A549 (cell line): ENCODE data around the gene UNC45A. TPM values are rescaled to one million over a fixed set of nuclear protein-coding genes. Genes with fewer than 3 reads are reported as not detected.

ENCODE experiments used
- ATAC-seq, 2 experiments: fragments of 200-7000 bp in 1 of 2; fragments of >200 bp in 1 of 2; cut with Nextera tagmentation in 1 of 2; cut with Tn5 transposase in 1 of 2; 3 replicates each; pipeline versions ENCODE4 v1.8.0 to v1.9.1; 2018 to 2020; ENCODE audit warnings: mild to moderate bottlenecking in 1 of 2, moderate library complexity in 1 of 2
- CTCF ChIA-PET: fragments of 300-600 bp; sonication (Branson Sonifier 250); formaldehyde crosslinking; extraction: SDS; loops from one replicate; lab custom pipeline; 2021; ENCODE audit warnings: antibody characterized with exemption, inconsistent platforms; lab: Yijun Ruan, JAX
- POLR2A ChIA-PET: fragments of 350-600 bp; formaldehyde crosslinking; extraction: SDS; loops from one replicate; lab custom pipeline; 2021; ENCODE audit warnings: antibody characterized with exemption, inconsistent platforms; lab: Yijun Ruan, JAX
- DNase-seq, 2 experiments: peaks; one replicate each; pipeline versions ENCODE4 v3.0.0 to v3.0.0-alpha.2; 2011 to 2016; ENCODE audit warnings: low read depth in 1 of 2, low spot score in 1 of 2
- FAIRE-seq: peaks from 2 replicates; lab custom pipeline; 2011; peaks lifted over from hg19 to GRCh38; lab: Jason Lieb, UNC
- H3K27ac ChIP-seq, 2 experiments: fragments of >200 bp; sonication (Bioruptor Twin); formaldehyde crosslinking; 3 replicates each; pipeline ENCODE4 v1.5.1; 2016 to 2017
- H3K4me1 ChIP-seq: fragments of >200 bp; sonication (Bioruptor Twin); formaldehyde crosslinking; 3 replicates; pipeline ENCODE4 v1.6.1; 2016
- H3K4me2 ChIP-seq: fragments of >200 bp; sonication (Bioruptor Twin); formaldehyde crosslinking; 3 replicates; pipeline ENCODE4 v1.6.1; 2016
- H3K4me3 ChIP-seq: fragments of >200 bp; sonication (Bioruptor Twin); formaldehyde crosslinking; 3 replicates; pipeline ENCODE4 v1.5.1; 2016
- H3K9me3 ChIP-seq: fragments of >200 bp; sonication (Bioruptor Twin); formaldehyde crosslinking; 3 replicates; pipeline ENCODE4 v1.6.1; 2016
- BHLHE40 ChIP-seq: IDR thresholded peaks from 2 replicates; pipeline ENCODE4 v1.6.1; 2012; ENCODE audit warnings: low read depth, low read length, inconsistent platforms
- CEBPB ChIP-seq, 2 experiments: fragments of >200 bp in 1 of 2; sonication (Bioruptor Twin) in 1 of 2; formaldehyde crosslinking in 1 of 2; IDR thresholded peaks; 2 replicates each; pipeline ENCODE4 v1.6.1; 2012 to 2016
- EHMT2 ChIP-seq: fragments of 200-600 bp; sonication (generic); IDR thresholded peaks from 2 replicates; pipeline ENCODE4 v1.6.1; 2016; ENCODE audit warnings: antibody characterized with exemption, low read depth, mild to moderate bottlenecking, moderate library complexity
- EP300 ChIP-seq, 2 experiments: fragments of >200 bp; sonication (Bioruptor Twin); formaldehyde crosslinking; IDR thresholded peaks; 2 replicates in 1 of 2; 3 replicates in 1 of 2; pipeline ENCODE4 v1.6.1; 2016 to 2017
- FOXS1 ChIP-seq: fragments of 250-450 bp; sonication (Bioruptor Pico); IDR thresholded peaks from 2 replicates; pipeline ENCODE4 v1.5.0; 2020; ENCODE audit warnings: mild to moderate bottlenecking, moderate library complexity
- HEYL ChIP-seq: fragments of 250-450 bp; sonication (Bioruptor Pico); IDR thresholded peaks from 2 replicates; pipeline ENCODE4 v1.8.0; 2021; ENCODE audit warnings: mild to moderate bottlenecking, moderate library complexity
- HOXB13 ChIP-seq: fragments of 250-450 bp; sonication (Bioruptor Pico); IDR thresholded peaks from 2 replicates; pipeline ENCODE4 v1.5.0; 2020; ENCODE audit warnings: low read depth, mild to moderate bottlenecking, moderate library complexity
- MAFK ChIP-seq: fragments of 450-650 bp; IDR thresholded peaks from 2 replicates; pipeline ENCODE4 v1.6.1; 2014; ENCODE audit not compliant: partially characterized antibody
- NFE2L2 ChIP-seq: fragments of 150-350 bp; conservative IDR thresholded peaks from 2 replicates; pipeline ENCODE4 v1.6.1; 2014; ENCODE audit warnings: low read length
- PHF8 ChIP-seq: fragments of 200-600 bp; sonication (generic); IDR thresholded peaks from 2 replicates; pipeline ENCODE4 v1.6.1; 2016; ENCODE audit warnings: low read depth, mild to moderate bottlenecking, antibody characterized with exemption, moderate library complexity, borderline replicate concordance
- RAD21 ChIP-seq, 2 experiments: fragments of >200 bp in 1 of 2; sonication (Bioruptor Twin) in 1 of 2; formaldehyde crosslinking in 1 of 2; IDR thresholded peaks in 1 of 2; conservative IDR thresholded peaks in 1 of 2; 2 replicates in 1 of 2; 3 replicates in 1 of 2; pipeline ENCODE4 v1.6.1; 2012 to 2018; ENCODE audit warnings: inconsistent platforms in 1 of 2
- RFX5 ChIP-seq: fragments of 450-650 bp; IDR thresholded peaks from 2 replicates; pipeline ENCODE4 v1.7.1; 2014; ENCODE audit warnings: antibody characterized with exemption, mild to moderate bottlenecking, moderate library complexity
- RNF2 ChIP-seq: fragments of 200-600 bp; sonication (generic); IDR thresholded peaks from 2 replicates; pipeline ENCODE4 v1.6.1; 2016; ENCODE audit warnings: low read depth, mild to moderate bottlenecking, antibody characterized with exemption, moderate library complexity, borderline replicate concordance
- SREBF2 ChIP-seq: fragments of 450-650 bp; IDR thresholded peaks from 2 replicates; pipeline ENCODE4 v1.6.1; 2014; ENCODE audit warnings: mild to moderate bottlenecking, moderate library complexity
- ZC3H11A ChIP-seq: fragments of 450-650 bp; IDR thresholded peaks from 2 replicates; pipeline ENCODE4 v1.6.1; 2014; ENCODE audit warnings: antibody characterized with exemption, mild to moderate bottlenecking
- ZSCAN20 ChIP-seq: fragments of 250-450 bp; sonication (Bioruptor Pico); IDR thresholded peaks from 2 replicates; pipeline ENCODE4 v1.8.0; 2022; ENCODE audit warnings: mild to moderate bottlenecking, moderate library complexity
- WGBS: methylation state at CpG from one replicate; pipeline ENCODE4 v1.1.6; 2017; ENCODE audit errors: missing lambda C conversion rate; 5-methylcytosine and 5-hydroxymethylcytosine counted together
- polyA plus RNA-seq, 4 experiments: library from polyadenylated mRNA; depleted of rRNA in 3 of 4; stranded (reverse); fragments of >200 nt; fragmentation: RNase III in 1 of 4; extraction: RNeasy Plus Mini Kit Qiagen cat#74134 plus additional on column Dnase treatment in 1 of 4; gene quantifications; 2 replicates in 3 of 4; 3 replicates in 1 of 4; pipeline ENCODE4 v1.2.3, GENCODE V29; 2011 to 2017
- TF ChIP-seq, protein P1 (sequence below): fragments of >200 bp; sonication (Bioruptor Twin); formaldehyde crosslinking; IDR thresholded peaks from 3 replicates; pipeline ENCODE4 v1.6.1; 2016
- TF ChIP-seq, protein P2 (sequence below): fragments of 200-600 bp; sonication (generic); IDR thresholded peaks from 2 replicates; pipeline ENCODE4 v1.6.1; 2016; ENCODE audit warnings: antibody characterized with exemption, mild to moderate bottlenecking, moderate library complexity
- TF ChIP-seq, protein P3 (sequence below): fragments of 250-450 bp; sonication (Bioruptor Pico); IDR thresholded peaks from 2 replicates; pipeline ENCODE4 v1.5.0; 2020; ENCODE audit warnings: low read depth, mild to moderate bottlenecking, moderate library complexity

UNC45A gene
- polyA plus RNA-seq, 2 of the 4 experiments (the other 2 are of a cell fraction): 48.2 to 80.4 TPM

DNA sequence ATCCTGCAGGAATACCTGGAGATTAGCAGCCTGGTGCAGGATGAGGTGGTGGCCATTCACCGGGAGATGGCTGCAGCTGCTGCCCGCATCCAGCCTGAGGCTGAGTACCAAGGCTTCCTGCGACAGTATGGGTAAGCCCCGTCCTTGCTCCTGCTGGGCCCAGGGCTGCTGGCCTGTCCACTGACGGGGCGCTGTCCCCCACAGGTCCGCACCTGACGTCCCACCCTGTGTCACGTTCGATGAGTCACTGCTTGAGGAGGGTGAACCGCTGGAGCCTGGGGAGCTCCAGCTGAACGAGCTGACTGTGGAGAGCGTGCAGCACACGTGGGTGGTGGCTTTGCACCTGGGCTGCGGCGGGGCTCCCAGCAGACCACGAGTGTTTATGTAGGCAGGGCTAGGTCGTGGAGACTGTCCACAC lies 45.8 kb upstream of the UNC45A start:
- 79% methylated on average over 15 of the region's 18 CpGs for WGBS
- TF ChIP-seq EP300 (IDR thresholded peaks at IDR 0.05): no peak
- no peak for TF ChIP-seq HOXB13 (CRISPR knock-in tag)
- TF ChIP-seq, protein P1, sequence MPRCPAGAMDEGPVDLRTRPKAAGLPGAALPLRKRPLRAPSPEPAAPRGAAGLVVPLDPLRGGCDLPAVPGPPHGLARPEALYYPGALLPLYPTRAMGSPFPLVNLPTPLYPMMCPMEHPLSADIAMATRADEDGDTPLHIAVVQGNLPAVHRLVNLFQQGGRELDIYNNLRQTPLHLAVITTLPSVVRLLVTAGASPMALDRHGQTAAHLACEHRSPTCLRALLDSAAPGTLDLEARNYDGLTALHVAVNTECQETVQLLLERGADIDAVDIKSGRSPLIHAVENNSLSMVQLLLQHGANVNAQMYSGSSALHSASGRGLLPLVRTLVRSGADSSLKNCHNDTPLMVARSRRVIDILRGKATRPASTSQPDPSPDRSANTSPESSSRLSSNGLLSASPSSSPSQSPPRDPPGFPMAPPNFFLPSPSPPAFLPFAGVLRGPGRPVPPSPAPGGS: no peak
- TF ChIP-seq ZSCAN20 (CRISPR knock-in tag): no peak
- ATAC-seq (no peak), FAIRE-seq (no peak), DNase-seq (no peak)
- Histone ChIP-seq H3K4me3 (no peak overlapping the region), H3K27ac (no peak overlapping the region), H3K4me2 (no peak overlapping the region), H3K4me1 (no peaks in the 10 kb centered on the region), H3K9me3 (no peaks in the 10 kb centered on the region)
- ChIA-PET CTCF (interaction anchor here (0.8 to 10.9 kb wide), 13 partner anchors 11 to 569 kb away, joined by 3 to 265 read pairs (median 5); partner anchors contain the start of genes BLM, HDDC3, MAN2A2 and UNC45A), POLR2A (interaction anchor here (0.6 kb wide), 1 partner anchor 172 kb away, joined by 3 read pairs; the partner anchor contains the start of gene BLM)

DNA sequence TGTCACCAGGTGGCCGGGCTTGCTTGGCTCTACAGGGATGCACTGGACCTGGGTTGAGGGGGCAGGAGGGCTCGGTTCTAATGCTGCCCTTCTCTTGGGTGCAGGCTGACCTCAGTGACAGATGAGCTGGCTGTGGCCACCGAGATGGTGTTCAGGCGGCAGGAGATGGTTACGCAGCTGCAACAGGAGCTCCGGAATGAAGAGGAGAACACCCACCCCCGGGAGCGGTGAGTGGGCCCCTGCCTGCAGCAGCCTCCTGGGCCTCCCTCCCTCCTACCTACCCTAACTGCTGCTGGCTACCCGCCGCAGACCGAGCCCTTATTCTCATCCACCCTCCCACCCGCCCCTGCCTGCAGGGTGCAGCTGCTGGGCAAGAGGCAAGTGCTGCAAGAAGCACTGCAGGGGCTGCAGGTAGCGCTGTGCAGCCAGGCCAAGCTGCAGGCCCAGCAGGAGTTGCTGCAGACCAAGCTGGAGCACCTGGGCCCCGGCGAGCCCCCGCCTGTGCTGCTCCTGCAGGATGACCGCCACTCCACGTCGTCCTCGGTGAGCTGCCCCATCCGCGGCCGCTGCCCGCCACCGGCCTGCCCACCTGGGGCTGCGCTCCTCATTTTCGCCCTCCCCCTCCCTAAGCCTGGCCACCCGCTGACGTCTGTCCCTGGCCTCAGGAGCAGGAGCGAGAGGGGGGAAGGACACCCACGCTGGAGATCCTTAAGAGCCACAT lies 45.2 kb upstream of the UNC45A start:
- Histone ChIP-seq H3K9me3 (no peaks in the 10 kb centered on the region), H3K27ac (no peak overlapping the region), H3K4me3 (no peak overlapping the region), H3K4me2 (no peak overlapping the region), H3K4me1 (no peaks in the 10 kb centered on the region)
- WGBS: 82% methylated on average over 27 of the region's 31 CpGs
- DNase-seq: no peak
- no peak for FAIRE-seq
- CTCF ChIA-PET: interaction anchor here (0.6 to 10.9 kb wide), 17 partner anchors 11 to 601 kb away, joined by 3 to 265 read pairs (median 4); partner anchors contain the start of genes BLM, HDDC3, MAN2A2 and UNC45A
- POLR2A ChIA-PET: interaction anchor here (0.6 kb wide), 1 partner anchor 173 kb away, joined by 3 read pairs; the partner anchor contains the start of gene BLM
- TF ChIP-seq NFE2L2 (no peak), RNF2 (no peak), HEYL (no peak), PHF8 (no peak), FOXS1 (no peak), ZC3H11A (no peak), EHMT2 (no peak), BHLHE40 (no peak), MAFK (no peak), CEBPB (IDR thresholded peaks at IDR 0.05) (no peak), SREBF2 (no peak), RFX5 (no peak), ZSCAN20 (CRISPR knock-in tag) (no peak), RAD21 (conservative IDR thresholded peaks at IDR 0.05 in 1 of 2, IDR thresholded peaks at IDR 0.05 in 1 of 2) (no peak)
- TF ChIP-seq, protein P1: no peak
- TF ChIP-seq, protein P2, sequence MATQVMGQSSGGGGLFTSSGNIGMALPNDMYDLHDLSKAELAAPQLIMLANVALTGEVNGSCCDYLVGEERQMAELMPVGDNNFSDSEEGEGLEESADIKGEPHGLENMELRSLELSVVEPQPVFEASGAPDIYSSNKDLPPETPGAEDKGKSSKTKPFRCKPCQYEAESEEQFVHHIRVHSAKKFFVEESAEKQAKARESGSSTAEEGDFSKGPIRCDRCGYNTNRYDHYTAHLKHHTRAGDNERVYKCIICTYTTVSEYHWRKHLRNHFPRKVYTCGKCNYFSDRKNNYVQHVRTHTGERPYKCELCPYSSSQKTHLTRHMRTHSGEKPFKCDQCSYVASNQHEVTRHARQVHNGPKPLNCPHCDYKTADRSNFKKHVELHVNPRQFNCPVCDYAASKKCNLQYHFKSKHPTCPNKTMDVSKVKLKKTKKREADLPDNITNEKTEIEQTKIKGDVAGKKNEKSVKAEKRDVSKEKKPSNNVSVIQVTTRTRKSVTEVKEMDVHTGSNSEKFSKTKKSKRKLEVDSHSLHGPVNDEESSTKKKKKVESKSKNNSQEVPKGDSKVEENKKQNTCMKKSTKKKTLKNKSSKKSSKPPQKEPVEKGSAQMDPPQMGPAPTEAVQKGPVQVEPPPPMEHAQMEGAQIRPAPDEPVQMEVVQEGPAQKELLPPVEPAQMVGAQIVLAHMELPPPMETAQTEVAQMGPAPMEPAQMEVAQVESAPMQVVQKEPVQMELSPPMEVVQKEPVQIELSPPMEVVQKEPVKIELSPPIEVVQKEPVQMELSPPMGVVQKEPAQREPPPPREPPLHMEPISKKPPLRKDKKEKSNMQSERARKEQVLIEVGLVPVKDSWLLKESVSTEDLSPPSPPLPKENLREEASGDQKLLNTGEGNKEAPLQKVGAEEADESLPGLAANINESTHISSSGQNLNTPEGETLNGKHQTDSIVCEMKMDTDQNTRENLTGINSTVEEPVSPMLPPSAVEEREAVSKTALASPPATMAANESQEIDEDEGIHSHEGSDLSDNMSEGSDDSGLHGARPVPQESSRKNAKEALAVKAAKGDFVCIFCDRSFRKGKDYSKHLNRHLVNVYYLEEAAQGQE: no peak
- TF ChIP-seq, protein P3, sequence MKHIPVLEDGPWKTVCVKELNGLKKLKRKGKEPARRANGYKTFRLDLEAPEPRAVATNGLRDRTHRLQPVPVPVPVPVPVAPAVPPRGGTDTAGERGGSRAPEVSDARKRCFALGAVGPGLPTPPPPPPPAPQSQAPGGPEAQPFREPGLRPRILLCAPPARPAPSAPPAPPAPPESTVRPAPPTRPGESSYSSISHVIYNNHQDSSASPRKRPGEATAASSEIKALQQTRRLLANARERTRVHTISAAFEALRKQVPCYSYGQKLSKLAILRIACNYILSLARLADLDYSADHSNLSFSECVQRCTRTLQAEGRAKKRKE (CRISPR knock-in tag): no peak
- no peak for ATAC-seq
